Activated CD8-positive, alpha-beta memory T cell treated with anti-CD3 and anti-CD28 coated beads, Interleukin-2, amount 50 U/mL, for 1 hour (primary cell): ENCODE results near the gene CNRIP1.
"Not testable (repeated sequence)": the region's sequence is repeated elsewhere in the genome, so short reads cannot be mapped to it uniquely, and the experiment has no call there.

Source experiments
- DNase-seq: peaks from one replicate; pipeline ENCODE4 v3.0.0-alpha.2; 2020; ENCODE audit errors: extremely low read depth

CNRIP1 gene

DNA sequence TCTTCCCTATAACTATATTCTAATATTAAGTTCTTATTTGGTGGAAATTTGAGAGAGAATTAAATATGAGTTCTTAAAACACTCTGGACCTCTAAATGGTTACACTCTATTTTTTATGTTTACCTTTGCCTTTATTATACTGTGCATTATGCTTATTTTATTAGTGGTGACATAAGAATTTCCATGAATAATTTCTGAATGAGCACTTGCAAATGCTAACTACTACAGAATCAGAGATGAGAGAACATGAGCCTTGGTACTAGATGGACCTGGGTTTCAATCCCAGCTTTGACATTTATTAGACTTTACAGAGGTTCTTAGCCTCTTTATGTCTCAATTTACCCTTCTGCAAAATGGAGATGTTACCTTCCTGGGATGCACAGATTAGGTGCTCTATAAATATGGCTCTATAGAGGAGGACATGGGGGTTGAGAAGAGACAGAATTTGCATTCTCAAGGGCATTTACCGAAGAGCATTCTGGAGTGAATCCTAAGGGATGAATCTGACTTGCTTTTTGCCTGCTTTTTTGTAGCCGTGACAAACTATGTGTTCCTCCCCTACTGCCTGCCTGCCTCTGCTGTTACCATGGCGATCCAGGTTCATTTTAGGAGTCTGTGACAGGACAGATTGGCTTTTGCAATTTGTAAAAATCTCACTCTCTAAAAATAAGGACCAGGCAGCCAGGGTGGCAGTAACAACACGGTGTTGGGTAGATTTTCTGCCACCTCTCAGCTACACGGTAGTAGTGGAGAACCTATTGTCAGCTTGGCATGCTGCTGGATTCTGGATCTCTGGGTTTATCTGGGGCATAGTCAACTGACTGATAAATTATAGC is 20.7 kb upstream of the CNRIP1 start:
- no peak for DNase-seq

DNA sequence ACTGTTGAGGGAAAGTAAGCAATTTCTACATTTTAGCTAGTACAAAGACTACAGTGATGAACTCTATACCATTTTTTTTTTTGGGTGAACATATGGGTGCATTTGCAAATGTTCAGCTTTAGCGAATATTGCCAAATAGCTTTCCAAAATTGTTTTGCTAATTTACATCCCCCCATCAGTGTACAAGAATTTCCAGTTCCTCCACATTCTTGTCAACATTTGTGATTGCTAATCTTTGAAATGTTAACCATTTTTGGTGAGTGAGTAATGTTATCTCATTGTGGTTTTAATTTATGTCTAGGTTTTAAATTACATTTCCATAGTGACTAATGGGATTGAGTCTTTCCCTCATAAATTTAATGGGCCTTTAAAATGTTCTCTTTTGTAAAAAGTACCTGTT is 16.4 kb upstream of the CNRIP1 start:
- DNase-seq, result no peak

- DNase-seq, result no peak
These were observed 14.2 kb upstream of the CNRIP1 start for GRCh38 chr2:68333931-68334330.

DNA sequence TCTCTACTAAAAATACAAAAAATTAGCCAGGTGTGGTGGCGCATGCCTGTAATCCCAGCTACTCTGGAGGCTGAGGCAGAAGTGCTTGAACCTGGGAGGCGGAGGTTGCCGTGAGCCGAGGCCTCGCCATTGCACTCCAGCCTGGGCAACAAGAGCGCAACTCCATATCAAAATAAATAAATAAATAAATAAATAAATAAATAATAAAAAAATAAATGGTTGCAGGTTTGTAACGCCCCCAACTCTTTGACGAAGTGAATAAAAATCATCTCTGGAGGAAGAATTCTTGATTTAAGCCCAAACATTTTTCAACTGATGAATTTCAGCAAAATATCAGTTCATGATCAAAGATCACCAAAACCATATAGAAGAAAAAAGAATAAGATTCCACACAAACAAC is 13.3 kb upstream of the CNRIP1 start:
- no peak for DNase-seq

DNA sequence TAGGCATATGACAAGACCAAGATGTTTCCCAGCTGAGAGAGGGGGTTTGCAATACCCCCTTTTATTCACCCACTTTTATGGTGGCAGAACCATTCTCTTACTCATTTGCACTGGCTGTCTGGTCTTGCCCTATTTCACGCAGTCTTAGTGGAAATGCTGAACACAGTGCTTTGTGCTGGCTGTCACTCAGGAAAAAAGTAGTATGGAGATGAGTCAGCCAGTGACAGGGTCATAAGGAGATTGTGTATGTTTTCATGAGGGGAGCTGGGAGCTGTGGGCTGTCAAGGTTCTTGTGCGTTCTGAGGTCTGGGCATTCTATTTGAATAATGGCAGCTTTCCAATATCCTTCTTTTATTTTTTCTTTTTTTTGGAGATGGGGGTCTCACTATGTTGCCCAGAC is 10.9 kb upstream of the CNRIP1 start:
- no peak for DNase-seq

GRCh38 chr2:68328901-68329300 is 9.2 kb upstream of the CNRIP1 start:
- no peak for DNase-seq

- DNase-seq, result no peak
These were observed 5.3 kb upstream of the CNRIP1 start for GRCh38 chr2:68325056-68325455.

- DNase-seq, result no peak
These were observed 431 bp upstream of the CNRIP1 start for GRCh38 chr2:68320118-68320641.

- no peak for DNase-seq
These were observed 793 bp downstream of the CNRIP1 start for GRCh38 chr2:68318914-68319397.

DNA sequence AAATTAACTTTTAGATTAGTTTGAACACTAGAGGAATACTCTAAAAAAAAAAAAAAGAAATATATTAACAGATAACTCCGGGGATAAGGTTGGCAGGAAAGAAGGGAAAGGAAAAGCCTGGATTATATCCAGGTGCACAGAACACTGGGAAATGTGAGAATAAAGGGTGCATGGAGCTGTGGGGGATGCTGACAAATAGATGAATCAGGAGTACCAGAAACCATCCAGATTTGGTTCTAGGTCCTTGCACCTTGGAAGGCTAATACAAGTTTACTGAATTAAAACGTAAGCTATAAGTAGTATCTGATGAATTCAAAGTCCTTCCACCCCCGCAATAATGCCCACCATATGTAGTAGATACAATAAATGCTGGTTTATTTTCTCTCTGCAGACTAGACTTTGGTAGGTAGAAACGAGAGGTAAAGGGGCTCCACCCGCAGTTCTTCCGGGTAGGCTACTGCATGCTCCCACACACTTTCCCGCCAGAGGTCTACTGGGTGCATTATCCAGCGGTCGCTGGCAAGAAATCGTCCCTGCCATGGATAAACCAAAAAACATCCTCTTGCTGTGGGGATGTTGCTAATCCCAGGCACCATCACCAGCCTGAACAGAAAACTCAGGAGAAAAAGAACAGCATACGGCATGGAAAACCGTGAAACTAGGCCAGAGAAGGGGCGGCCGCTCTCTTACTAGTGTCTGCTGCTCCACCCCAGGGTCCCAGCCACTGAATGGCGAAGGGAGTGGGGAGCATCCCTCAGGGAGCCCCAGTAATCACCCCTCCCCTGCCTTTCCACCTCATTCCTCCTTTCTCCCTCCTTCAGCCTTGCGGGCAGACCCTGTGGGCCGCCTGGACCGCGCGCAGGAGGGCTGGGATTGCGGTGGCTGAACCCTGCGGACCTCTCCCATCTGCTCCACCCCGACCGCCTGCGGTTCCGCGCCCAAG is 1.5 kb downstream of the CNRIP1 start:
- no peak for DNase-seq

- DNase-seq, result no peak
These were observed 3.6 kb downstream of the CNRIP1 start for GRCh38 chr2:68316111-68316510.

GRCh38 chr2:68311033-68311432 is 8.7 kb downstream of the CNRIP1 start:
- no peak for DNase-seq

DNA sequence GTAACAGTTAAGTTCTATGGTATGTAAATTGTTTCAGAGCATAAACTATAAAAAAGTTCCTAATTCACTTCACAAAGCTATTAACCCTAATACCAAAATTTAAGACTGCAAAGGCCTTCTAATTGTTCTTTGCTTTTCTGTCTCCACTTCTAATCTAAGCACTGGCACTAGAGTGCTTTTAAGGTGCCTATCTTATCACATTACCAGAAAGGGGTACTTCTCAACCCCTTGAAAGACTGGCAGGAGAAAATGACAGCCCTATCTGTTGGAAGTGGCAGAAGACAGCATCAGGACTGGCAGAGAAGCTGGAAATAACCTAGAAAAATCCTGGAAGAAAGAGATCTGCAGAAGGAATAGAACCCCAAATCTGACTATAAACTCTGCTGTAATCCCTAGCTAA is 10.3 kb downstream of the CNRIP1 start:
- no peak for DNase-seq

- not testable (repeated sequence) for DNase-seq
These were observed 15.9 kb downstream of the CNRIP1 start for GRCh38 chr2:68303902-68304272.

GRCh38 chr2:68303033-68303901 is 16.5 kb downstream of the CNRIP1 start:
- DNase-seq, result no peak

GRCh38 chr2:68302281-68302875 is 17.4 kb downstream of the CNRIP1 start:
- DNase-seq, result no peak

GRCh38 chr2:68295516-68295915 is 24.2 kb downstream of the CNRIP1 start:
- no peak for DNase-seq

DNA sequence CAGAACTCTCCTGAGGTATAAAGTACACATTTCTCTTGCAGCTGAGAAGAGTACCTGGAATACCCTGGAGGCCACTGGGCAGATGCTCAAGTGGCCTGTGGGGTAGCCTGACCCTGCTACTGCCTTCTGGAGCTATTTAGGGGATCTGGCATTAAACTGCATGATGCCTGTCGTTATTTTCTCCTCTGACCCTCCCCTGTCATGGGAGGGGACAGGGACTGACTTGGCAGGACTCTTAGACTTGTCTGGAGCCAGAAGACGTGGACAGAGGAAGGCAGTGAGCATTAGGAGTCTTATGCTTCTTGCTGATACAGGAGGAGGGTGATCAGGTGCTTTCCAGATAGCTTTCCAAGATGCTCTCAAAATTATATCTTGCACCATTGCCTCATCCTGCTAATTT is 24.8 kb downstream of the CNRIP1 start:
- no peak for DNase-seq

DNA sequence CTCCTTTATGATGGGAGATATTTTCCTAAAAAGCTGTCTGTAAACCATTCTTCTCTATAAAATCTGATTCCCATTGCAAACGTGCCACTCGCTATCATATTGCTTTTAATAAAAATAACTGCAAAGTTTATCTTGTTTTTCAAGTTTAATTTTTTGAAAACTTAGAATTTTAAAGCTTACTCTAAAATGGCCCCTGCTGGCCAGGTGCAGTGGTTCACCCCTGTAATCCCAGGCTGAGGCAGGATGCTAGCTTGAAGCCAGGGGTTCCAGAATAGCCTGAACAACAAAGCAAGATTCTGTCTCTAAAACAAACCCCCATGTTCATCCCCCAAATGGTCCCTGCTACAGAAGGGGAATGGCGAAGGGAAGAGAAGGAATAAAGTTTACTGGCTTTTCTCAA is 25.6 kb downstream of the CNRIP1 start:
- no peak for DNase-seq

DNA sequence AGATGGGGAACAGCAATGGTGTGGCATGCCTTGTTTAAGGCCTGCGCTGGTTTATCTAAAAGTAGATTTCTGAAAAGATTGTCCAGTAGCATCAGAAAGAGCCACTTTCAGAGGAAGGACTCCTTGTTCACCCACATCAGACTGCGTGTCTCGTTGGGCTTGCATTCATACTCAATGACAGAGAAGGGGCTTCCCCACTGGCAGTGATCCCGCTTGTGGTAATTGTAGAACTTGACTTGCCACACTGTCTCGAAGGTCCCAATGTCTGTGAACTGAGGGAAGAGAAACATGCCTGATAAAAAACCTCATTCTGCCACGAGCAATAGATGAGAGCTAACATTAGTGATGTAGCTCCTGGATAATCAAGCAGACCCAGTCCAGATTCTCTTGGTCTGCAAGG is 26.0 kb downstream of the CNRIP1 start:
- no peak for DNase-seq

- DNase-seq, result no peak
These were observed 26.7 kb downstream of the CNRIP1 start for GRCh38 chr2:68293024-68293423.
